GM19467 (cell line): ENCODE data around the gene KCTD21.
"Not testable (repeated sequence)": the region's sequence is repeated elsewhere in the genome, so short reads cannot be mapped to it uniquely, and the experiment has no call there.

Source experiments
- ATAC-seq: cut with Tn5 transposase; IDR thresholded peaks from one replicate; pipeline ENCODE4 v1.9.1; 2021; ENCODE audit warnings: mild to moderate bottlenecking, moderate library complexity; ENCODE audit not compliant: unreplicated experiment

KCTD21 gene

GRCh38 chr11:78188286-78189173 lies at the start of gene KCTD21, which contains the start of gene USP35:
Gene KCTD21, minus strand, starts transcription at chr11:78188626. Its CDS starts 14,072 bp downstream, at chr11:78174554.
Gene USP35, plus strand, starts transcription at chr11:78188919. Its CDS starts 7,327 bp downstream, at chr11:78196246.
- peak; percentile 96 for ATAC-seq

GRCh38 chr11:78237293-78238046 lies 49.0 kb upstream of the KCTD21 start:
- no peak for ATAC-seq

GRCh38 chr11:78234006-78234405 lies 45.6 kb upstream of the KCTD21 start:
- ATAC-seq, result no peak

GRCh38 chr11:78233046-78233445 lies 44.6 kb upstream of the KCTD21 start:
- not testable (repeated sequence) for ATAC-seq

- no peak for ATAC-seq
These were observed 43.6 kb upstream of the KCTD21 start for GRCh38 chr11:78231962-78232501.

- no peak for ATAC-seq
These were observed 41.9 kb upstream of the KCTD21 start for GRCh38 chr11:78230161-78230877.

- ATAC-seq, result no peak
These were observed 40.7 kb upstream of the KCTD21 start for GRCh38 chr11:78229106-78229505.

GRCh38 chr11:78228467-78228866 lies 40.0 kb upstream of the KCTD21 start:
- peak; percentile 51 for ATAC-seq

- no peak for ATAC-seq
These were observed 39.5 kb upstream of the KCTD21 start for GRCh38 chr11:78227921-78228320.

- ATAC-seq, result no peak
These were observed 38.6 kb upstream of the KCTD21 start for GRCh38 chr11:78226684-78227680.

- no peak for ATAC-seq
These were observed 36.5 kb upstream of the KCTD21 start for GRCh38 chr11:78224906-78225420.

GRCh38 chr11:78224506-78224905 lies 36.1 kb upstream of the KCTD21 start:
- ATAC-seq, result no peak

- ATAC-seq, result peak; percentile 72
These were observed 35.0 kb upstream of the KCTD21 start for GRCh38 chr11:78223320-78223954.

GRCh38 chr11:78222726-78223125 lies 34.3 kb upstream of the KCTD21 start:
- not testable (repeated sequence) for ATAC-seq

GRCh38 chr11:78221396-78222315 lies 33.2 kb upstream of the KCTD21 start:
- no peak for ATAC-seq

GRCh38 chr11:78220218-78221157 lies 32.1 kb upstream of the KCTD21 start:
- ATAC-seq, result no peak
